TTC549 (cell line): Measurements from ENCODE around the gene BMAL1.

ENCODE experiments used
- FAIRE-seq: peaks from 2 replicates; lab custom pipeline; 2012; peaks lifted over from hg19 to GRCh38; lab: Jason Lieb, UNC

BMAL1 gene

GRCh38 chr11:13343931-13344717 lies 66.5 kb downstream of the BMAL1 start:
- no peak for FAIRE-seq

- FAIRE-seq, result no peak
Measured at GRCh38 chr11:13344818-13345217, 67.2 kb downstream of the BMAL1 start.

GRCh38 chr11:13346470-13346869 lies 68.9 kb downstream of the BMAL1 start:
- no peak for FAIRE-seq

GRCh38 chr11:13347901-13348300 lies 70.3 kb downstream of the BMAL1 start:
- no peak for FAIRE-seq

- no peak for FAIRE-seq
Measured at GRCh38 chr11:13348305-13348704, 70.7 kb downstream of the BMAL1 start.

- no peak for FAIRE-seq
Measured at GRCh38 chr11:13349046-13349445, 71.5 kb downstream of the BMAL1 start.

GRCh38 chr11:13349581-13349980 lies 72.0 kb downstream of the BMAL1 start:
- no peak for FAIRE-seq

GRCh38 chr11:13352711-13353110 lies 75.1 kb downstream of the BMAL1 start:
- FAIRE-seq, result no peak

GRCh38 chr11:13354335-13354734 lies 76.7 kb downstream of the BMAL1 start:
- FAIRE-seq, result no peak

GRCh38 chr11:13355191-13355590 lies 77.6 kb downstream of the BMAL1 start:
- FAIRE-seq, result no peak

GRCh38 chr11:13357232-13357631 lies 79.6 kb downstream of the BMAL1 start:
- no peak for FAIRE-seq

- FAIRE-seq, result no peak
Measured at GRCh38 chr11:13358596-13359270, 81.1 kb downstream of the BMAL1 start.

GRCh38 chr11:13362596-13363109 lies 85.1 kb downstream of the BMAL1 start:
- FAIRE-seq, result no peak

- FAIRE-seq, result no peak
Measured at GRCh38 chr11:13364388-13364787, 86.8 kb downstream of the BMAL1 start.

- no peak for FAIRE-seq
Measured at GRCh38 chr11:13366266-13367026, 88.9 kb downstream of the BMAL1 start.

- FAIRE-seq, result no peak
Measured at GRCh38 chr11:13367115-13367514, 89.5 kb downstream of the BMAL1 start.

- FAIRE-seq, result no peak
Measured at GRCh38 chr11:13368041-13368446, 90.5 kb downstream of the BMAL1 start.

- no peak for FAIRE-seq
Measured at GRCh38 chr11:13373216-13373615, 95.6 kb downstream of the BMAL1 start.

- FAIRE-seq, result no peak
Measured at GRCh38 chr11:13375798-13376197, 98.2 kb downstream of the BMAL1 start.

- FAIRE-seq, result no peak
Measured at GRCh38 chr11:13376402-13376801, 98.8 kb downstream of the BMAL1 start.

GRCh38 chr11:13376838-13377237 lies 99.2 kb downstream of the BMAL1 start:
- no peak for FAIRE-seq

- FAIRE-seq, result no peak
Measured at GRCh38 chr11:13378316-13378715, 100.7 kb downstream of the BMAL1 start.

- no peak for FAIRE-seq
Measured at GRCh38 chr11:13380731-13381130, 103.1 kb downstream of the BMAL1 start.
